ENCODE results near the gene POGLUT2.
"Not testable (repeated sequence)": the region's sequence is repeated elsewhere in the genome, so short reads cannot be mapped to it uniquely, and the experiment has no call there.

Gene POGLUT2

DNA sequence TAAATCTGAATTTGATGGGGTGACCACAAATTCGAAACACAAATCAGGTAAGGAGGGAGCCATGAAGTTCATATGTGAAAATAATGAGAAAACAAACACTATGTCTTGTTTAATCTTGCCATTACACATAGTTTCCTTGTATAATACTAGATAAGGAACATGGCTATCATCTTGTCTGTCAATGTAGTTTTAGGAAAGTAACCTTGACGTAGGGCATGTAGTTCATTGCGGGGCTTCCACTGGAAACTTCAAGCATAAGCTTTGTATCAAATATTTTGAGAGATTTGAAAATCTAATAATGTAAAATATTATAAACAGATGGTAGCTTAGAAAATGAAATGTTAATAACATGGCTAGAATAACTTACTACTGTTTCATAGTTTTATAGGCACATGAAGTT is 8.9 kb upstream of the POGLUT2 start:
- no peak for DNase-seq (ENCODE audit: low read depth in 2 of 2)

GRCh38 chr13:102805680-102806079 is 6.9 kb upstream of the POGLUT2 start:
- DNase-seq (ENCODE audit: low read depth in 2 of 2), result no peak

- peak; percentile 65 to 69 for DNase-seq (ENCODE audit: low read depth in 2 of 2)
Measured at GRCh38 chr13:102800145-102801041, 1.6 kb upstream of the POGLUT2 start.

DNA sequence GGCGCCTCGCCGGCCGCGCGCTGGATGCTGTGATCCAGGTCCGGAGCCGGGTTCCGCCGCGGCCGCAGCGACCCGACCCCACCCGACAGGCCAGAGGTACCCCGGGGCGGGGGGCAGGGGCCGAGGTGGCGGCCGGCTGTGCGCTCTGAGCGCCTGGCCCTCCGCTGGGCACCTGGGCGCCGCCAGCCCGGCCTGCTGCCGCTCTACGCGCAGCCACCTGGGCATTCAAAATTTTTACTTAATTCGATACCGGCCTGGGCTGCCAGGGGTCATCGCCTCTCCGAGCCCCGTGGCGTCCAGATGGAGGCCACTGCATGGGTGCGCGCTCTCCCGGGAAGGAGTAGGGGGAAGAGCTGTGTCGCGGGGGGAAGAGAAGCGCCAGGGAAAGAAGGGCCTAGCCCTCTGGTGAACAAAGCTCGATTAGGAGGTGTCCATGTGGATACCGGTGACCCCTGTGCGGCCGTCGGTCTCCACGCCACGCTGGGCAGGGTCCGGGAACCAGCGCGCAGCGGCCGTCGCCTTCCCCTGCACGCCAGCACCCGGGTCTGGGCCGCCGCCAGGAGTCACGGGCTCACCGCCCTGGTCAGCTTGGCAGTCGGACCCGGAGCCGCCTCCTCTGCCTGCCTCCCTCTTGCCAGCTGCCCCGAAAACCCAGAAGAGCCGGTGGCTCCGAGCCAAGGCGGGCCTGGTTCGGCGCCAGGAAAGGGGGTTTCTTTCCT is 809 bp upstream of the POGLUT2 start:
- DNase-seq (ENCODE audit: low read depth in 2 of 2), result no peak

DNA sequence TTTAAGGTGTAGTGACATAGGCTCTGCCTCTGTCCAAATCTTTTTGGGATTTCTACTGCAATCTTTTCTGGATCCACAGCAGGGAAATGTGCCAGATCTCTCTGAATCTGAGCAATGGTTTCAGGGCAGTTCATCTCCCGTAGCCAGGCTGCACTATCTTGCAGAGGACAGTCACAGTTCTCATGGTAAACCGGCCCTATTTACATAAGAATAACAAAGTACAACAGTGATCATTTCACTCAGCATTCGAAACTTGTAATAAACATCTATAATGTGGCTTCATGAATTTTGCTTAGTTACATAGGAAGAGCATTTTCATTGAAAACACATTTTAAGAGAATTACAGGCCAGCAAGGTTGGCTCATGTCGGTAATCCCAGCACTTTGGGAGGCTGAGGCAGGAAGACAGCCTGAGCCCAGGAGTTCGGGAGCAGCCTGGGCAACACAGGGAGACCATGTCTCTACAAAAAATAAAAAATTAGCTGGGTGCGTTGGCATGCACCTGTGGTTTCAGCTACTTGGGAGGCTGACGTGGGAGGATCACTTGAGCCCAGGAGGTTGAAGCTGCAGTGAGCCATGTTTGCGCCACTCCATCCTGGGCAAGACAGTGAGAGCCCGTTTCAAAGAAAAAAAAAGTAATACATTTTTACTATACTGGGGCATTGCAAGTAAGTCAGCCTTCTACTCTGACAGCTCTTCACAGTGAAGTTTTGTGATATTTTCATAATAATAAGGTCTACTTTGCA is 5.0 kb downstream of the POGLUT2 start:
- no peak for DNase-seq (ENCODE audit: low read depth in 2 of 2)

GRCh38 chr13:102792396-102792795 is 6.4 kb downstream of the POGLUT2 start:
- DNase-seq (ENCODE audit: low read depth in 2 of 2), result no peak

- no peak for DNase-seq (ENCODE audit: low read depth in 2 of 2)
Measured at GRCh38 chr13:102788683-102789082, 10.1 kb downstream of the POGLUT2 start.

GRCh38 chr13:102784483-102784882 is 14.3 kb downstream of the POGLUT2 start:
- no peak for DNase-seq (ENCODE audit: low read depth in 2 of 2)

DNA sequence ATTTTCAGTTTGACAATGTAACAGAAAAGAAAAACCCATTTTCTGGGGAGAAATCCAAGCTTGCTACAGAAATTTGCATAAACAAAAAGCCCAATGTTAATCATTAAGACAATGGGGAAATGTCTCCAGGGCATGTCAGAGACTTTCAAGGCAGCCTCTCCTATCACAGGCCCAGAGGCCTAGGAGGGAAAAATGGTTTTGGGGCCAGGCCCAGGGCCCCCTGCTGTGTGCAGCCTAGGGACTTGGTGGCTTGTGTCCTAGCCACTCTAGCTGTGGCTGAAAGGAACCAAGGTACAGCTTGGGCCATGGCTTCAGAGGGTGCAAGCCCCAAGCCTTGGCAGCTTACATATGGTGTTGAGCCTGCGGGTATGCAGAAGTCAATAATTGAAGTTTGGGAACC is 17.2 kb downstream of the POGLUT2 start:
- no peak for DNase-seq (ENCODE audit: low read depth in 2 of 2)

DNA sequence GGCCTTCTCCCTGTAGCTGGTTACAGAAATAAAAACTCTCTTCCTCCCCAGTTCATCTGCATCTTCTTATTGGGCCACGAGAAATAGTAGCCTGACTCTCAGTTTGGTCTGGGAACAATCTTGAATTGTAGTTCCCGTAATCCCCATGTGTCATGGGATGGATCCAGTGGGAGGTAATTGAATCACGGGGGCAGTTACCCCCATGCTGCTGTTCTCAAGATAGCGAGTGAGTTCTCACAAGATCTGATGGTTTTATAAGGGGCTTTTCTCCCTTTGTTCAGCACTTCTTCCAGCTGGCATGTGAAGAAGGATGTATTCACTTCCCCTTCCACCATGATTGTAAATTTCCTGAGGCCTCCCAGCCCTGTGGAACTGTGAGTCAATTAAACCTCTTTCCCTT is 18.1 kb downstream of the POGLUT2 start:
- not testable (repeated sequence) for DNase-seq (ENCODE audit: low read depth in 2 of 2)

DNA sequence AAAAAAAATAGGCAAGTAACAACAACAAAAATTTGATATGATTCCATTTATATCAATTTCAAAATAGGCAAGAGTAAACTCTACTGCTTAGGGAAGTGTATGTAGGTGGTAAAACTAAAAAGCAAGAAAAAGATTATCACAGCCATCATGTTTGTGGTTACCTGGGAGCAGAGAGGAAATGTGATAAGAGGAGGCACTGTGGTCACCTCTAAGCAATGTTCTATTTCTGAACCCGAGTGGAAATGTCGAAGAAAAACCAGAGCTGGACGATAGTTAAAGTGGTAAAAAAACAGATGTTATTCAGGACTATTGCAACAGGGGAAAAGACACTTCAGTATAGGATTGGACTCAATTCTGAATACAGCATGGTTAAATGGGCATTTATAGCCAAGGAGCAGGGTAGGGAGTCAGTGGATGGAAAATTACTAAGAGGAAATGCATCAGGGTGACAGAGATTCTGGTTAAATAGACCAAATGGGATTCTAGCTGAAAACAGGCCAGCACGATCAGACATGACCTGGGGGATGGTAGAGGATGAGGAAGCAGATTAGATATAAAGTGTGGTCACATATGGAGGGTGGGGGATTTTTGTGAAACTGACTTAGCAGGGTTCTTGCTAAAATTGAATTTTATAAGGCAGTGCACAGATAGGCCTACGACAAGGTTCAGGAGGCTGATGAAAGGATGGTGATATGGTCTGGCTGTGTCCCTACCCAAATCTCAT is 19.2 kb downstream of the POGLUT2 start:
- DNase-seq (ENCODE audit: low read depth in 2 of 2), result no peak

DNA sequence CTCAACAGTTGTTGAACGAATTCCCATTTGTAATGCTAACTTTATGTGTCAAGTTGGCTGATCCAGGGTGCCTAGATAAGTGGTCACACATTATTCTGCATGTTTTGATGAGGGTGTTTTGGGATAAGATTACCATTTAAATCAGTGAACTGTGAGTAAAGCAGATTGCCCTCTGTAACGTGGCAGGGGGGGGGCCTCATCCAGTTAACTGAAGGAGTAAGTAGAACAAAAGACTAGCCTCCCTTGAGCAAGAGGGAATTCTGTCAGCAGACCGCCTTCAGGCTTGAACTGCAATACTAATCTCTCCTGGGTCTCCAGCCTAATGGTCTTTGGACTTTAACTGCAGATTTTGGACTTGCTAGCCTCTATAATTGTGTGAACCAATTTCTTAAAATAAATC is 21.0 kb downstream of the POGLUT2 start:
- no peak for DNase-seq (ENCODE audit: low read depth in 2 of 2)

DNA sequence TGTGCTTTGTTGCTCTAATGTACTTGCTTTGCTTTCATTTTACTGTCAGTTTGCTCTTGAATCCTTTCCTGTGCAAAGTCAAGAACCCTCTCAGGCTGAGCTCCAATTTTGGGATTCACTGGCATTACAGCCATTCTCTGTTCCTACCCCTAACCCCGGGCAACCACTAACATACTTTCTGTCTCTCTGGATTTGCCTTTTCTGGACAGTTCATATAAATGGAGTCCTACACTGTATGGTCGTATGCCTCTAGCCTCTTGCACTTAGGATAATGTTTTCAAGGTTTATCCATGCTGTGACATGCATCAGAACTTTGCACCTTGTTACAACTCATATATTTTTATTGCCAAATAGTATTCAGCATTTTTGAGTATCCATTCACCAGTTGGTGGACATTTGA is 22.5 kb downstream of the POGLUT2 start:
- DNase-seq (ENCODE audit: low read depth in 2 of 2), result no peak

- DNase-seq (ENCODE audit: low read depth in 2 of 2), result no peak
Measured at GRCh38 chr13:102774591-102775520, 23.9 kb downstream of the POGLUT2 start.

DNA sequence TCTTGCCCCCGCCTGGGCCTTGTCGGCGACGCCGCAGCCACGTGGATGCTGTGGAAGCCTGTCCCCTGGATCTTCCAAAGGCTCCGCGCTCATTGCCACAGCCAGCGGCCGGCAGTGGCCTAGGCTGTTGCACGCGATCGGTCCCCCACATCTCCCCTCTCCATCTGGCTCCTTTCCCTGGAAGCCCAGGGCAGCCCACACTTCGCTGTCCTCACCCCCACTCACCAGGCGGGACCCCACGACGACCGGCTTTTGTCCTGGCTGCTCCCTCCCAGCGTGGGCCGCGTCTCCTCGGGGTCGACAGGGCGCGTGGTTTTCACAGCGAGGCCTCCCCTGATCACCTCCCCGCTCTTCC is 24.6 kb downstream of the POGLUT2 start:
- DNase-seq (ENCODE audit: low read depth in 2 of 2), result no peak

- peak; percentile 66 to 82 for DNase-seq (ENCODE audit: low read depth in 2 of 2)
Measured at GRCh38 chr13:102773441-102774213, 25.1 kb downstream of the POGLUT2 start, which contains the start of gene TEX30. TSS of gene TEX30 (minus strand) at chr13:102773786. CDS start at chr13:102770026, 3,760 bp downstream.

DNA sequence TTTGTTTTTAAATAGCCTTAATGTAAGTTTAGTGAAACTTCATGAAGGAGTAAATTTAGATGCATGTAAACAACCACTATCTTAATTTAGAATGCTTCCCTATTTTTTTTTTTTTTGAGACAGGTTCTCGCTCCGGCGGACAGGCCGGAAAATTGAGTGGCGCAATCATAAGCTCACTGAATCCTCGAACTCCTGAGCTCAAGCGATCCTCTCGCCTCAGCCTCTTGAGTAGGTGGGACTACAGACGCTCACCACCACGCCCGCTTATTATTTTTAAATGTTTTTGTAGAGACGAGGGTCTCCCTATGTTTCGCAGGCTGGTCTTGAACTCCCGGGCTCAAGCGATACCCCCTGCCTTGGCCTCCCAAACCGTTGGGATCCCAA is 26.7 kb downstream of the POGLUT2 start:
- DNase-seq (ENCODE audit: low read depth in 2 of 2), result no peak

DNA sequence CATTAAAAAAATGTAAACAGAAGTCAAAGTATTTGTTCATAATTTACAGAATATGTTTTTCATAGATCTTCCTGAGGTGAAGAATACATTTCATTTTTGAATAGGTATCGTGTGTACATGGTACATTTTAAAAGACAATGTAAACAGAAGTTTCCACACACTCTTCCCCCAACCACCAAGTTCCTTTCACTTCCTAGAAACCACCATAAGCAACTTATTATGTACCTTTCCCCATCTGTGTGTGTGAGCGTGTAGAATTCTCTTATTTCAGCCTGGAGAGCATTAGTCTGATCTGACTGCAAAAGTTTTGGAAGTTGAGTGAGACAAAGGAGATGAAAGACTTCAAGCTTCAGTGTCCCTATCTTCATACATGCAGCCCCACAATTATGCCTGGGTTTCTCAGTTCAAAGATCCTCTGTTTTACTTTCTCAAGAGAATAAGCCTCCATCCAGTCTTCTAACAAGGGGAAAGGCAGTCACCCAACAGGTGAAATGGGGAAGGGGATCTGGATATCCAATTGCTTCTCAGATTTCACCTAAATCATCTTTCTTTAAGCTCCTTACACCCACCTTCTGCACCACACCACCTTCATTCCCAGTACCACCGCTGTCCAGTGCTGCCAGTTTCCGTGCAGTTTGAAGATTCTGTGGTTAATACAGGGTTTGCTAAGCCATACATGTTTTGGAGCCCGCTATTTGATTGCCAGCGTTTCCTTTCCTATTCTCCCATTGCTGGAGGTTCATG is 27.3 kb downstream of the POGLUT2 start:
- DNase-seq (ENCODE audit: low read depth in 2 of 2), result no peak

GRCh38 chr13:102770435-102770834 is 28.3 kb downstream of the POGLUT2 start:
- DNase-seq (ENCODE audit: low read depth in 2 of 2), result no peak

All from stimulated activated CD8-positive, alpha-beta memory T cell treated with anti-CD3 and anti-CD28 coated beads, Interleukin-15, amount 100 ng/mL, for 4 hours (primary cell).